OCI-M1 (cell line): ENCODE measurements around the gene OR6J1.
A peak's percentile ranks its signal among the peaks of the same experiment; 100 is the strongest.
"Not testable (repeated sequence)": the region's sequence is repeated elsewhere in the genome, so short reads cannot be mapped to it uniquely, and the experiment has no call there.

Experiments used
- DNase-seq: peaks from one replicate; lab custom pipeline; 2025; lab: John Stamatoyannopoulos, UW

OR6J1 gene

DNA sequence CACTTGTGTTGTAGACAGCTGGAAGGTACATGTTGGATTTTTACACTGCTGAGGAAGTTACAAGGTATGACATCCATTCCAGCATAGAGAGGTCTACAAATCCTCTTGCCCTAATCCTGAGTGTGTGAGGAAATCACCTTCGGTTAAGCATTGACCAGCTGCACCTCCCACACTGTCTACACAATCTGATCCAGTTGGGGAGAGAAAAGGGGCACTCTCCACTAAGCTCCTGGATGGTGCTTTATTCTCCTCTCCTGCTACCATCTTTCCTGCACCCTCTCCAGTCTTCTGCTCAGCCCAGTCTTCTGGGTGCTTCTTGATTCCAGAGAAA is at the start of gene OR6J1:
OR6J1 (minus strand) TSS at position 48 of the 331 bp plus-strand sequence. CDS start 9,541 bp downstream, outside the sequence.
- DNase-seq: no peak

DNA sequence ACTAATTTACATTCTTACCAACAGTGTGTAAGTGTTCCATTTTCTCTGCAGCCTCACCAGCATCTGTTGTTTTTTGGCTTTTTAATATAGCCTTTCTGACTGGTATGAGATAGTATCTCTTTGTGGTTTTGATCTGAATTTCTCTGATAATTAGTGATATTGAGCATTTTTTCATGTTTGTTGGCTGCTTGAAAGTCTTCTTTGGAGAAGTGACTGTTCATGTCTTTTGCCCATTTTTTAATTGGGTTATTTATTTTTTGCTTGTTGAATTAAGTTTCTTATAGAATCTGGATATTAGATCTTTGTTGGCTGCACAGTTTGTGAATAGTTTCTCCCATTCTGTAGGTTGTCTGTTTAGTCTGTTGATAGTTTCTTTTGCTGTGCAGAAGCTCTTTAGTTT is 48.0 kb upstream of the OR6J1 start:
- DNase-seq: no peak

DNA sequence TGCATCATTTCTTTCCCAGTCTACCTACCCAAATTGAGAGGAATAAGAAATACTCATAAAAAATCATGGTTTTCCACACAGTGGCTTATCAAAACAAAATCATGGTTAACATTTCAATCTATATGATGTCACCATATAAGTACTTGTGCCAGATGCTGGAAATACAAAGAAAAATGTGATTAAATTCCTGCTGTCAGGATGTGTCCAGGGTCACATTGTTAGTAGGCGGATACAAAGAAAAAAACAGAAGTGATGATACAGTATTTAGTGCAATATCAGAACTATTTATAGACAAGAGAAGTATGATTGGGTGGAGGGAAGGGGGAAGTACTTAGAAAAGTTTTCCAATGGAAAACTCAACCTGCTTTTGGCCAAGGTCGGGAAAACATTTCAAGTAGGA is 47.0 kb upstream of the OR6J1 start:
- DNase-seq: no peak

DNA sequence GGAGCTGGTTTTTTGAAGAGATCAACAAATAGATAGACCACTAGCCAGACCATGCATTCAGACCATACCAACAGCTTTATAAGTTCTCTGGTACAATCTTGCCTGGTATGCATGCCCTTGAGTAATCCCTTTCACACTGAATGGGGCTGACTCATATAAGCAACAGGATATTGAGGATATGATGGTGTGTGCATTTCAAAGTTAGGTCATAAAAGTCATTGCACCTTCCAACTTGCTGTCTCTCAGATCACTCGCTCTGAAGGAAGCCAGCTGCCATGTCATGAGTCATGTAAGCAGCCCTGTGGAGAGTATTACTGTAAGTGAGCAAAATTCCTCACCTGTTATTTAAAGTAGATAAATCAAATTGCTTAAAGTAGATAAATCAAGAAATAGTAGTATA is 45.0 kb upstream of the OR6J1 start:
- DNase-seq: no peak

DNA sequence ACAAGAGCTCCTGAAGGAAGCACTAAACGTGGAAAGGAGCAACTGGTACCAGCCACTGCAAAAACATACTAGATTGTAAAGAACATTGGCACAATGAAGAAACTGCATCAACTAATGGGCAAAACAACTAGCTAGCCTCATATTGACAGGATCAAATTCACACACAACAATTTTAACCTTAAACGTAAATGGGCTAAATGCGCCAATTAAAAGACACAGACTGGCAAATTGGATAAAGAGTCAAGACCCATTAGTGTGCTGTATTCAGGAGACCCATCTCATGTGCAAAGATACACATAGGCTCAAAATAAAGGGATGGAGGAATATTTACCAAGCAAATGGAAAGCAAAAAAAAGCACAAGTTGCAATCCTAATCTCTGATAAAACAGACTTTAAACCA is 43.8 kb upstream of the OR6J1 start:
- DNase-seq: not testable (repeated sequence)

- DNase-seq: peak; percentile 27
These were observed 42.0 kb upstream of the OR6J1 start for GRCh38 chr14:22686176-22686611.

DNA sequence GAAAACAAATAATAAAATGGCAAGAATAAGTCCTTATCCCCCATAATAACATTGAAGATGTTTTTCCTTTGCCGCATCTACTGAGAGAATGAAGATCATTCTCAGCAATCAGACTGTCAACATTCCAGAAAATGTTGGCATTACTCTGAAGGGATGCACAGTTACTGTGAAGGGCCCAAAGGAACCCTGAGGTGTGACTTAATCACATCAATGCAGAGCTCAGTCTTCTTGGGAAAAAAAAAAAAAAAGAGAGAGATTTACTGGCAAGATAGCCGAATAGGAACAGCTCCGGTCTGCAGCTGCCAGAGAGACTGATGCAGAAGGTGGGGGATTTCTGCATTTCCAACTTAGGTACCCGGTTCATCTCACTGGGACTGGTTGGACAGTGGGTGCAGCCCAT is 41.3 kb upstream of the OR6J1 start:
- DNase-seq: no peak

GRCh38 chr14:22683428-22683827 is 39.3 kb upstream of the OR6J1 start:
- DNase-seq: not testable (repeated sequence)

DNA sequence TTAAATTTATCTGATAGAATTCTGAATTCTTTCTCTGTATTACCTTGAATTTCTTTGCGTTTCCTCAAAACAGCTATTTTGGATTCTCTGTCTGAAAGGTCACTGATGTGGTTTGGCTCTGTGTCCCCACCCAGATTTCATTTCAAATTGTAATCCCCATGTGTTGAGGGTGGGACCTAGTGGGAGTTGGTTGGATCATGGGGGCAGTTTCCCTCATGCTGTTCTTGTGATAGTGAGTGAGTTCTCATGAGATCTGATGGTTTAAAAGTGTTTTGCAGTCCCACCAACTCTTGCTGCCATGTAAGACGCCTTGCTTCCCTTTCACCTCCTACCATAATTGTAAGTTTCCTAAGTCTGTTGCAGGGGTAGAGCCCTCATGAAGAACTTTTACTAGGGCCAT is 34.1 kb upstream of the OR6J1 start:
- DNase-seq: no peak

DNA sequence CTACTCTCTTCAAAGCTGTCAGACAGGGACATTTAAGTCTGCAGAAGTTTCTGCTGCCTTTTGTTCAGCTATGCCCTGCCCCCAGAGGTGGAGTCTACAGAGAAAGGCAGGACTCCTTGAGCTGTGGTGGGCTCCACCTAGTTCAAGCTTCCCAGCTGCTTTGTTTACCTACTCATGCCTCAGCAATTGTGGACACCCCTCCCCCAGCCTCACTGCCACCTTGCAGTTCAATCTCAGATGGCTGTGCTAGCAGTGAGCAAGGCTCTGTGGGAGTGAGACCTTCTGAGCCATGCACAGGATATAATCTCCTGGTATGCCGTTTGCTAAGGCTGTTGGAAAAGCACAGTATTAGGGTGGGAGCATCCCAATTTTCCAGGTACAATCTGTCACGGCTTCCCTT is 33.4 kb upstream of the OR6J1 start:
- not testable (repeated sequence) for DNase-seq

GRCh38 chr14:22671622-22672021 is 27.5 kb upstream of the OR6J1 start:
- no peak for DNase-seq

DNA sequence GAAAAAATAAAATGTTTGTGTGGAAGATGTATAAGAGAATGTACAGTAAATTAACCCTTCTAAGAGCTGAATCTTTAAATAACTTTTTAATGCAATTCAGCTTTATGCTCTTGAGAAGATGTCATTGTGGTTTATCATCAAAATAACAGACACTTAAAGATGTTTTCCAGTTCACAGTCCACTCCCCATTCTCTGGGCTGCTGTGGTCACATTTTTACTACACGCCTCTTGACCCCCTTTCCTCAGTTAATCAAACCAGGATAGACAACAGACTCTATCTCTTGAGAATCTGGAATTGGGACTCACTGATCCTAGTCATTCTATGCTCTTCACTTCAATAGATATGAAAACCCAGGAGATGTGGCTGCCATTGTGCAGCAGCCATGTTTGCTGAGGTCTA is 24.7 kb upstream of the OR6J1 start:
- no peak for DNase-seq

DNA sequence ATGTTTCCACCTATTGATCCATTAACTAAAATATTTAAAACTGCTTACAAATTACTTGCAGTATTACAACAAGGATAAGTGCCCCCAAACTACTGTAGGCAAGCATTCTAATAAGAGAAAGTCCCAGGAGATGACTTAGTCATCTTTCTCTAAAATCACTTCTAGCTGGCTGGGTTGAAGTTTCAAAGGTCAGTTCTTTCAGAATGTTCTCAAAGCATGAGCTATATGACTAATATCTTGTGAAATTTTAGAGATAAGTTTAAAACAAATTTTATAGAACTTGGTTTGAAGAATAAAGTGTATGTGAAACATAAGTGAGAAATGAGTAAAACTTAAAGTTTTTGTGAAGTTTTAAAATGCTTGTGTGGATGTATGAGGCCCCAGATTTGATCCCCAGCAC is 24.3 kb upstream of the OR6J1 start:
- DNase-seq: no peak

- DNase-seq: no peak
These were observed 23.7 kb upstream of the OR6J1 start for GRCh38 chr14:22667881-22668280.

DNA sequence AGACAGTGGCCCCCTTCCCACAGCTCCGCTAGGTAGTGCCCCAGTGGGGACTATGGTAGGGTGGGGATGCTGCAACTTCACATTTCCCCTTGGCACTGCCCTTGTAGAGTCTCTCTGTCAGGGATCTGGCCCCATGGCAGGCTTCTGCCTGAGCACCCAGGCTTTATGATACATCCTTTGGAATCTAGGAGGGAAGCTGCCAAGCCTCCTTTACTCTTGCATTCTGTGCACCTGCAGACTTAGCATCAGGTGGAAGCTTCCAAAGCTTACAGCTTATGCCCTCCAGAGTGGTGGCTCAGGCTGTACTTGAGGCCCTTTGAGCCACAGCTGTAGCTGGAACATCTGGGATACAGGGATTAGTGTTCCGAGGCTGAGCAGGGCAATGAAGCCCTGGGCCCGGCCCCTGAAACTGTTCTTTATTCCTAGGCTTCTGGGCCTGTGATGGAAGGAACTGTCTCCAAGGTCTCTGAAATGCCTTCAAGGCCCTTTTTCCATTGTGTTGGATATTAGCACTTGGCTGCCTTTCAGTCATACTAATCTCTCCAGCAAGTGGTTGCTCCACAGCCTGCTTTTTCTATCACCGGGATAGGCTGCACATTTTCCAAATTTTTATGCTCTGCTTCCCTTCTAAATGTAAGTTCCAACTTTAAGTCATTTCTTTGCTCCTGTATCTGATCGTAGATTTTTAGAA is 22.2 kb upstream of the OR6J1 start:
- no peak for DNase-seq

- no peak for DNase-seq
These were observed 20.1 kb upstream of the OR6J1 start for GRCh38 chr14:22664261-22664660.

GRCh38 chr14:22660654-22661053 is 16.5 kb upstream of the OR6J1 start:
- no peak for DNase-seq

GRCh38 chr14:22658946-22659345 is 14.8 kb upstream of the OR6J1 start:
- no peak for DNase-seq

DNA sequence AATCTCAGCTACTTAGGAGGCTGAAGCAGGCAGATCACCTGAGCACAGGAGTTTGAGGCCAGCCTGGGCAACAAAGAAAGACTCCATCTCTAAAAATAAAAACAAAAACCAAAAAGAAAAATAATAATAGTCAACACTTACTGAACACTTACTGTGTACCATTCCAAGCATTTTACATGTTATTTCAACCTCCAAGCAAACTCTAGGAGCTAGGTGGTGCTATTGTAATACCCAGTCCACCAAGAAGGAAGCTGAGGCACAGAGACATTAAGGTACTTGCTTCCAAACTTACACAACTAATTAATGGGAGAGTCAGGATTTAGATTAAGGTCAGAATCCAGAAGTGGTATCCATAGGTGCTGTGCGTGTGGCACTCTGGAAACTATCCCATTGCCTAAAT is 13.7 kb upstream of the OR6J1 start:
- peak; percentile 59 for DNase-seq

DNA sequence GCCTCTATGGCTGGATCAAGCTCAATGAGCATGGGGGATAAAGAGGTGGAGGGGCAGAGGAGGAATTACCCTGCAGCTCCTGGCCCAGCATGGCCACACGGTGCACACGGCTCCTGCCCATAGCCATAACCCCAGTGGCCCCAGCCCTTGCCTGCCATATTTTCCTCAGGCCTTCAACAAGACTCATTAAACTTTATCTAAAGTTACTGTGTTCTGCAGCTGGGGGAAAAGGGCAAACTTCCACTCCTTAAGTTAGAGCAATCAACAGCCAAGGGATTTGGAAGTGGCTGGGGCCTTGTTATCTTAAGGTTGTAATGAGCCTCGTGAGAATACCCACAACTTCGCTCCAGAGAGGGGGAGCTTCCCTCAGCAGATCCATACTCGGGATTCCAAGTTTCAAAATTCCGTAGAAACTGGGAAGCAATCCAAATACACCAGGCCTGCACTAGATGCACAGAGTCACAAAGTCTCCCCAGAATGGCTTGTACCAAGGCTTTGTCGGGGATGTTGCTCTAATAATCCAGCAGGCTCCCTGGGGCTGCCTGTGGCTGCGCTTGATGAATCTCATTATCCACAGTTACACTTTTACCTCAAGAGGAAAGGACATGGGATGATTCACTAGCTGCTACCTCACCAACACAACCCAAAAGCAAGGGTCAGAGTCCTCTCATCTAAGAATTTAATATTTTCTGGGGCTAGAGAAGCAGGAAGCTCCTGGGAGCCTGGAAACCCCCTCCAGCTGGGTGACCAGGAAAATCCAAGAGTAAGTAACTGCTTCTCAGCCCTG is 13.0 kb upstream of the OR6J1 start:
- DNase-seq: no peak

GRCh38 chr14:22656226-22656625 is 12.1 kb upstream of the OR6J1 start:
- DNase-seq: no peak

DNA sequence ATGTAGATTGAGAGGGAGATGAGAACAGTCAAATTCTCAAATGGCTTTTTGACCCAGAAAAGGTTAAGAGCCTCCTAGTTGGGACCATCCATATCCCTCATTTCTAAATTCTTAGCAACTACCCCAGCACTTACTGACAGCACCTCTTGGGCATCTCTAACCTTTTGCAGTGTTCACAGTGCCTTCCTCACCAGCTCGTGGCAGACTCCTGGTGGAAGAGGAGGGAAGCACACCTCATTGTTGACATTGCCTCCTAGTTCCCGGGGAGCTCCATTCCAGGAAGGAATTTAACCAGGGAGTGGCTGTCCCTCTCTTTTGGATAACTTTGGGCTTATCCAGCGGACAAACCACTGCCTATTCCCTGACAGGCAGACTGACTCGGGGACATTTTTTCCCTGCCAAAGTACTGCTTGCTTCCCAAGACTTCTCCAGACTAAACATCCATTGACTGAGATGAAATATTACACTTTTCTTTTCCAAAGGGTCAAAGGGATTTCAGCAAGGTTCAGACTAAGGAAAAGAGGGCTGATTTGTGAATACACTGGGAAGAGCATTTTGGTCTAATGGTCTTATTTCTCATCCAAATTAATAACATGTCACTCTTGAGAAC is 9.0 kb upstream of the OR6J1 start:
- DNase-seq: peak; percentile 75

DNA sequence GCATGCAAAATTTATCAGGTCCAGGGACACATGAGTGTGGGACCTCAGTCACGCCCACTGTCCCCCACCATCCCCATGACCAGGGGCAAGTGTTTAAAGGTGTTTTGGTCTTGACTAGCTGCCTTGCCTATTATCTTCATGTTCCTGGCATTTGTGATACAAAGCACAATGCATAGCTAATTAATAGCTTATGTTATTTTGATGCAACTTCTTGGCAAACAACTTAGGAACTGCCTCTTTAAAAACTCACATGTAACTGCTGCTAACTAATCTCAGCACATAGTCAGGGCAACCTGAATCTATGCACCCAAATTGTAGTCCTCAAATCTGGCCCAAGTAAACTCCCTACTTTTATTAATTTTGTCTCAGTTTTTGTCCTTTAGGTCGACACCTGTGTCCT is 7.4 kb upstream of the OR6J1 start:
- DNase-seq: no peak
